Suprapubic skin (tissue), 3 donors: ENCODE data around the gene ARL8A.

Source experiments
- POLR2A ChIP-seq, 2 donors: fragments of 450-650 bp; IDR thresholded peaks; one replicate each; pipeline ENCODE4 v1.6.1; 2017; ENCODE audit warnings: antibody characterized with exemption in 2 of 2, mild to moderate bottlenecking in 2 of 2, moderate library complexity in 2 of 2
- TF ChIP-seq, protein P1 (sequence below), 2 donors: fragments of 200-600 bp in 1 of 2; fragments of 450-650 bp in 1 of 2; sonication (generic) in 1 of 2; IDR thresholded peaks; one replicate each; pipeline ENCODE4 v1.5.1; 2016 to 2019; ENCODE audit warnings: antibody characterized with exemption in 2 of 2, mild to moderate bottlenecking in 1 of 2, moderate library complexity in 1 of 2

DNA sequence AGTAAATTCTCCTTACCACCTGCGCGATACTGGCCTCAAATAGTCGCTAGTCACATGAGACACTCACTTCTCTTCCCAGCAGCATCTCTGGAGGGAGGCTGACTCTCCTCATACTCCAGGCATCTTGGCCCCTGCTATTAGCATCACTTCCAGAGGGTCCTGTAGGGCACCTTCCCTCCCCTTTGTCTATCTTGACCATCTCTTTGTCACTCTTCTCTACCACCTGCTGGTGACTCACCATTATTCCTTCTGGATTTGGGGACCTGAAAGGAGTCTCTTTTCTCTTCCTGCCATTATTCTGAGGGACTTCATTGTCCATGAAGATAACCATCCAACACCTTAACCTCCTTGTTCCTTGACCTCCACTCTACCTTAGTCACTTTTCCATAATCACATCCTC is 53.5 kb downstream of the ARL8A start:
- TF ChIP-seq, protein P1, sequence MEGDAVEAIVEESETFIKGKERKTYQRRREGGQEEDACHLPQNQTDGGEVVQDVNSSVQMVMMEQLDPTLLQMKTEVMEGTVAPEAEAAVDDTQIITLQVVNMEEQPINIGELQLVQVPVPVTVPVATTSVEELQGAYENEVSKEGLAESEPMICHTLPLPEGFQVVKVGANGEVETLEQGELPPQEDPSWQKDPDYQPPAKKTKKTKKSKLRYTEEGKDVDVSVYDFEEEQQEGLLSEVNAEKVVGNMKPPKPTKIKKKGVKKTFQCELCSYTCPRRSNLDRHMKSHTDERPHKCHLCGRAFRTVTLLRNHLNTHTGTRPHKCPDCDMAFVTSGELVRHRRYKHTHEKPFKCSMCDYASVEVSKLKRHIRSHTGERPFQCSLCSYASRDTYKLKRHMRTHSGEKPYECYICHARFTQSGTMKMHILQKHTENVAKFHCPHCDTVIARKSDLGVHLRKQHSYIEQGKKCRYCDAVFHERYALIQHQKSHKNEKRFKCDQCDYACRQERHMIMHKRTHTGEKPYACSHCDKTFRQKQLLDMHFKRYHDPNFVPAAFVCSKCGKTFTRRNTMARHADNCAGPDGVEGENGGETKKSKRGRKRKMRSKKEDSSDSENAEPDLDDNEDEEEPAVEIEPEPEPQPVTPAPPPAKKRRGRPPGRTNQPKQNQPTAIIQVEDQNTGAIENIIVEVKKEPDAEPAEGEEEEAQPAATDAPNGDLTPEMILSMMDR (IDR thresholded peaks at IDR 0.05), result no peak
- TF ChIP-seq POLR2A (IDR thresholded peaks at IDR 0.05), result no peak
